Breast epithelium (tissue), 4 donors: ENCODE measurements around the gene CEACAM20. TPM values are rescaled to one million over a fixed set of nuclear protein-coding genes. Genes with fewer than 3 reads are reported as not detected.

Experiments used
- DNase-seq, 2 donors: peaks; one replicate each; pipeline ENCODE4 v3.0.0-alpha.2; 2019; ENCODE audit warnings: low spot score in 2 of 2
- H3K27ac ChIP-seq, 2 donors: fragments of 200-600 bp; sonication (generic) in 1 of 2; one replicate each; pipeline ENCODE4 v1.5.1; 2016 to 2019; ENCODE audit warnings: mild to moderate bottlenecking in 1 of 2
- H3K27me3 ChIP-seq, 2 donors: fragments of 200-600 bp; sonication (generic) in 1 of 2; one replicate each; pipeline versions ENCODE4 v1.5.1 to v1.6.0; 2017 to 2019; ENCODE audit warnings: control low read depth in 1 of 2, mild to moderate bottlenecking in 1 of 2
- H3K36me3 ChIP-seq: fragments of 200-600 bp; one replicate; pipeline ENCODE4 v1.5.1; 2019
- H3K4me1 ChIP-seq, 2 donors: fragments of 200-600 bp; sonication (generic); one replicate each; pipeline ENCODE4 v1.5.1; 2016 to 2019; ENCODE audit warnings: control low read depth in 1 of 2
- H3K4me3 ChIP-seq, 3 donors: fragments of 200-600 bp; sonication (generic); 1 replicate in 2 of 3; 2 replicates in 1 of 3; pipeline ENCODE4 v1.5.1; 2016 to 2019; ENCODE audit warnings: mild to moderate bottlenecking in 3 of 3, moderate library complexity in 2 of 3
- H3K9me3 ChIP-seq, 2 donors: fragments of 200-600 bp; sonication (generic) in 1 of 2; one replicate each; pipeline ENCODE4 v1.5.1; 2016 to 2019; ENCODE audit warnings: control low read depth in 1 of 2
- CTCF ChIP-seq, 3 donors: fragments of 450-650 bp; IDR thresholded peaks; one replicate each; pipeline ENCODE4 v1.5.1; 2016 to 2017; ENCODE audit warnings: antibody characterized with exemption in 3 of 3, mild to moderate bottlenecking in 3 of 3, moderate library complexity in 3 of 3
- POLR2A ChIP-seq: fragments of 450-650 bp; IDR thresholded peaks from one replicate; pipeline ENCODE4 v1.6.1; 2016; ENCODE audit warnings: antibody characterized with exemption, mild to moderate bottlenecking, moderate library complexity
- POLR2AphosphoS5 ChIP-seq, 3 donors: sonication (generic); formaldehyde crosslinking; IDR thresholded peaks; one replicate each; pipeline ENCODE4 v1.6.1; 2017; ENCODE audit warnings: antibody characterized with exemption in 3 of 3
- intact Hi-C: fragments of 100-400 bp; cut with DNase I; formaldehyde crosslinking; loops from one replicate; pipeline ENCODE4 v1.15.1; 2023; ENCODE audit warnings: low total_unique reads
- total RNA-seq, 3 donors: library from RNA; depleted of rRNA; stranded (reverse); fragments of >200 nt; gene quantifications; one replicate each; pipeline ENCODE4 v1.1.0, GENCODE V29; 2016

Gene CEACAM20
- under 1 TPM in 1 of 3 donors, not detected in 2; 0.33 TPM for total RNA-seq

- intact Hi-C loops, result no loop called here
- H3K9me3 ChIP-seq, result no peaks in the 10 kb centered on the region
- H3K4me3 ChIP-seq, result no peak within 1 kb of the TSS
- no peak for DNase-seq
- H3K4me1 ChIP-seq, result no peaks in the 10 kb centered on the region
- TF ChIP-seq POLR2AphosphoS5 (IDR thresholded peaks at IDR 0.05) (no peak), POLR2A (no peak), CTCF (IDR thresholded peaks at IDR 0.05) (no peak)
- peaks cover 0 to 19% of the 10 kb centered on the region in 2 donors for H3K27me3 ChIP-seq
- H3K36me3 ChIP-seq, result no peaks in the 10 kb centered on the region
- no peak within 1 kb of the TSS for H3K27ac ChIP-seq
These were observed at the start of gene CEACAM20 for GRCh38 chr19:44529536-44529935. Gene CEACAM20, minus strand, starts transcription at chr19:44529675. Its CDS starts 166 bp downstream, at chr19:44529509.

- TF ChIP-seq POLR2AphosphoS5 (IDR thresholded peaks at IDR 0.05) (no peak), CTCF (IDR thresholded peaks at IDR 0.05) (no peak), POLR2A (no peak)
- no peaks in the 10 kb centered on the region for H3K4me1 ChIP-seq
- intact Hi-C loops, result no loop called here
- no peak overlapping the region for H3K4me3 ChIP-seq
- H3K9me3 ChIP-seq, result peaks cover 0 to 4% of the 10 kb centered on the region in 2 donors
- no peaks in the 10 kb centered on the region for H3K36me3 ChIP-seq
- H3K27me3 ChIP-seq, result peaks cover 0 to 6% of the 10 kb centered on the region in 2 donors
- no peak overlapping the region for H3K27ac ChIP-seq
- no peak for DNase-seq
These were observed 48.0 kb upstream of the CEACAM20 start for GRCh38 chr19:44577566-44577874.

GRCh38 chr19:44576843-44577565, 47.5 kb upstream of the CEACAM20 start:
- Histone ChIP-seq H3K9me3 (peaks cover 0 to 4% of the 10 kb centered on the region in 2 donors), H3K4me1 (no peaks in the 10 kb centered on the region), H3K27me3 (peaks cover 0 to 3% of the 10 kb centered on the region in 2 donors), H3K4me3 (no peak overlapping the region), H3K36me3 (no peaks in the 10 kb centered on the region), H3K27ac (no peak overlapping the region)
- intact Hi-C loops, result no loop called here
- no peak for TF ChIP-seq POLR2AphosphoS5 (IDR thresholded peaks at IDR 0.05)
- peak in 2 of 3 donors; percentile 53 to 63 for TF ChIP-seq CTCF (IDR thresholded peaks at IDR 0.05)
- TF ChIP-seq POLR2A, result no peak
- no peak for DNase-seq

DNA sequence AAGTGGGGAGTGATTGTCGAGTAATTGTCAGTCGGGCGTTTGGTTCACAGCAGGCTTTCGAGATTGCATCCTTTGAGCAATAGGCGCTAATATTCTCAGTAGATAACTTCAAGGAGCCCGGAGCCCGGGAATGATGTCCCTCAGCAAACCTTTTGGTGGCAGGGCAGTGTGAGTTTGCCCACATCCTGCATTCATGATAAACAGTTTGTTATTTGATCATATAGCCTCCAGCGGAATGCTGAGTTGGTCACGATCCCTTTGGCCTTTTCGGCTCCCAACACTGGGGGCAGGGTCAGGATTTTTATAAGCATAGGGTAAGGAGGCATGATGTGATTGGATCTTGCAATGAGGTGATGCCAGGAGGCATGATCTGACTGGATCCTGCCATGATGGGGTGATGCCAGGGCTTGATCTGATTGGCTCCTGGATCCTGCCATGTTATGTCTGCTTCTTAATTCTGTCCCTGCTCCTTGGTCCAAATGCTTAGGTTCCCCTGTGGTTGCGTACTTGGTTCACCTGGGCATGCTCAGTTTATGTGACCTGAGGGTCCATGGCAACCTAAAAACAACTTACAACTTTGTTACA, 45.7 kb upstream of the CEACAM20 start:
- no peaks in the 10 kb centered on the region for H3K36me3 ChIP-seq
- no peaks in the 10 kb centered on the region for H3K4me1 ChIP-seq
- DNase-seq, result no peak
- no peak overlapping the region for H3K4me3 ChIP-seq
- peaks cover 0 to 4% of the 10 kb centered on the region in 2 donors for H3K27me3 ChIP-seq
- H3K27ac ChIP-seq, result no peak overlapping the region
- peaks cover 0 to 4% of the 10 kb centered on the region in 2 donors for H3K9me3 ChIP-seq
- intact Hi-C loops, result no loop called here
- TF ChIP-seq POLR2AphosphoS5 (IDR thresholded peaks at IDR 0.05), result no peak
- no peak for TF ChIP-seq POLR2A
- no peak for TF ChIP-seq CTCF (IDR thresholded peaks at IDR 0.05)

DNA sequence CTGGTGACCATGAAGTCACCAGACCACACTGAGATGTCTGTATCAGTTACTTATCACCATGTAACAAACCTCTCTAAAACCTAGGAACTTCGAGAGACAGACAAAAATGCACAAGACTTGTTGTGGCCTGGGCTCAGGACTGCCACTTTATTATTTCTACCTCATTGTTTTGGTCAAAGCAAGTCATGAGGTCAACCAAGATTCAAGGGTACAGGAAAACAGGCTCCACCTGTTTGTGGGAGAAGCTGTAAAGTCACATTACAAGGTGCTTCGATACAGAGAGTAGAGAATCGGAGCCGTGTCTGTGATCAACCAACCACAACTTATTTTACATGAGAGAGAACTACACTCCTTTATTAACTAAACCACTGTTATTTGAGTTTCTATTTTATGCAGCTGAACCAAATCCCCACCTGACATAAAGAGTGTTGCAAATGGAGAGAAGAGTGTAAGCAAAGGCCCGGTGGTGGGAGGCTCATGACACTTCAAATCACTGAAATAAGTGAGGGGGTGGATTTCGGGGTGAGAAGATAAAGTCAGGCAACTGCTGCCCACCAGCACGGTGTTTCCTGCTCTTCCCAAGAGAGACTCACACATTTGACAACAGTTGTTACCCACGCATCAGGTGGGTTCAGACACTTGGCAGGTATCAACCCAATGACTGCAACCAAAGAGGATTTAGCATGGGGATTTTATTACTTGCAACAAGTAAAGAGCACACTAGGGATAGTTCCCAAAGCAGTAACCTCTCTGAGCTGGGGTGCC, 44.9 kb upstream of the CEACAM20 start:
- Histone ChIP-seq H3K27me3 (peaks cover 0 to 7% of the 10 kb centered on the region in 2 donors), H3K4me3 (no peak overlapping the region), H3K4me1 (no peaks in the 10 kb centered on the region), H3K27ac (no peak overlapping the region), H3K36me3 (no peaks in the 10 kb centered on the region), H3K9me3 (no peaks in the 10 kb centered on the region)
- no peak for TF ChIP-seq POLR2A
- TF ChIP-seq POLR2AphosphoS5 (IDR thresholded peaks at IDR 0.05), result no peak
- no peak for TF ChIP-seq CTCF (IDR thresholded peaks at IDR 0.05)
- intact Hi-C loops, result no loop called here
- DNase-seq, result no peak
